Measurements from ENCODE around the gene TBXT. TPM values are rescaled to one million over a fixed set of nuclear protein-coding genes. Genes with fewer than 3 reads are reported as not detected.
A peak's percentile ranks its signal among the peaks of the same experiment; 100 is the strongest.

TBXT gene
- total RNA-seq, 1 experiment from 2014 or later, result 0.31 TPM

- H2AFZ ChIP-seq (ENCODE audit: low read length), result no peak overlapping the region
These were observed 356 bp downstream of the TBXT start for GRCh38 chr6:166167258-166167731.

More at GRCh38 chr6:166167258-166167731, 356 bp downstream of the TBXT start:
- Histone ChIP-seq H3K4ac (ENCODE audit: low read depth, low read length) (no peak overlapping the region), H2BK5ac (ENCODE audit: insufficient read length, low read length) (no peak overlapping the region), H4K8ac (replicated peaks; ENCODE audit: insufficient read length, low read depth, low read length) (no peak overlapping the region), H4K5ac (ENCODE audit: insufficient read length, low read depth, low read length) (no peak overlapping the region), H3K79me1 (ENCODE audit: insufficient read depth, low read depth, low read length, poor library complexity, severe bottlenecking) (no peaks in the 10 kb centered on the region), H3K79me2 (ENCODE audit: insufficient read depth, low read length) (no peaks in the 10 kb centered on the region), H3K9me3 (ENCODE audit: control insufficient read depth, low read depth, low read length) (no peaks in the 10 kb centered on the region), H3K23me2 (ENCODE audit: insufficient read length, low read depth, low read length, poor library complexity, severe bottlenecking) (peaks cover 27% of the 10 kb centered on the region), H2BK120ac (ENCODE audit: low read depth, low read length, poor library complexity, severe bottlenecking) (no peak overlapping the region), H3K9ac (ENCODE audit: extremely low read depth, insufficient read length, low read length) (no peak overlapping the region), H3K4me2 (ENCODE audit: insufficient read depth, insufficient read length, low read length) (peak overlapping the region; percentile 93), H3K27me3 (ENCODE audit: insufficient read depth, low read length) (peaks cover 89% of the 10 kb centered on the region), H3K18ac (ENCODE audit: insufficient read length, low read depth, low read length) (no peak overlapping the region), H3K23ac (ENCODE audit: insufficient read length, low read depth, low read length) (no peak overlapping the region), H4K91ac (ENCODE audit: insufficient read length, low read depth, low read length) (no peak overlapping the region), H2BK12ac (ENCODE audit: insufficient read length, low read depth, low read length) (no peak overlapping the region), H2BK20ac (ENCODE audit: low read depth, low read length, poor library complexity, severe bottlenecking) (no peak overlapping the region), H2AK5ac (ENCODE audit: insufficient read length, low read length) (no peak overlapping the region), H3K14ac (ENCODE audit: insufficient read depth, low read length) (no peak overlapping the region), H4K20me1 (ENCODE audit: control insufficient read depth, insufficient read depth, insufficient read length) (no peaks in the 10 kb centered on the region), H3K56ac (ENCODE audit: insufficient read length, low read depth, low read length) (no peak overlapping the region), H3K4me1 (ENCODE audit: insufficient read depth, low read length) (no peaks in the 10 kb centered on the region), H3K27ac (ENCODE audit: insufficient read length, low read depth, low read length) (no peak overlapping the region), H3T11ph (ENCODE audit: low read length) (no peak overlapping the region), H2BK15ac (ENCODE audit: low read depth, low read length) (no peak overlapping the region)
- H3K27me3 Mint-ChIP-seq (ENCODE audit: low read depth), result peaks cover 56% of the 10 kb centered on the region
- peaks cover 0 to 1% (median 0%) of the 10 kb centered on the region in 3 experiments; a peak in 1 of 7 replicates for H3K36me3 Mint-ChIP-seq (ENCODE audit: insufficient read depth in 1 of 3, low read depth in 3 of 3)
- H3K9me3 Mint-ChIP-seq, result peaks cover 0 to 8% of the 10 kb centered on the region in 2 experiments; a peak in 1 of 5 replicates
- peak overlapping the region; percentile 53 to 88 for H3K4me3 Mint-ChIP-seq
- no peak overlapping the region for H3K27ac Mint-ChIP-seq
- H3K4me1 Mint-ChIP-seq, result peaks cover 25 to 44% of the 10 kb centered on the region in 2 experiments
- TF ChIP-seq CTCF (conservative IDR thresholded peaks at IDR 0.05), result no peak
- DNase-seq, result peak; percentile 58
- no CpG with 5 or more reads among the region's 44 CpGs for WGBS (ENCODE audit: extremely low coverage, insufficient read length, low lambda C conversion rate)
